Astrocyte of the hippocampus (primary cell): ENCODE data around the gene DUS4L.
A peak's percentile ranks its signal among the peaks of the same experiment; 100 is the strongest.

ENCODE experiments used
- DNase-seq: peaks from one replicate; pipeline ENCODE4 v3.0.0; 2011; ENCODE audit warnings: low read depth, low spot score

Gene DUS4L

GRCh38 chr7:107580716-107581383, 17.1 kb downstream of the DUS4L start:
- DNase-seq = no peak

GRCh38 chr7:107581387-107582013, 17.7 kb downstream of the DUS4L start:
- DNase-seq = no peak

GRCh38 chr7:107582875-107583274, 19.1 kb downstream of the DUS4L start:
- DNase-seq = no peak

GRCh38 chr7:107584716-107585115, 20.9 kb downstream of the DUS4L start:
- DNase-seq = no peak

- no peak for DNase-seq
Measured at GRCh38 chr7:107588529-107589130, 24.9 kb downstream of the DUS4L start.

GRCh38 chr7:107591421-107591820, 27.6 kb downstream of the DUS4L start:
- no peak for DNase-seq

- DNase-seq = no peak
Measured at GRCh38 chr7:107592361-107593024, 28.7 kb downstream of the DUS4L start.

- DNase-seq = no peak
Measured at GRCh38 chr7:107593025-107593410, 29.2 kb downstream of the DUS4L start.

- peak; percentile 87 for DNase-seq
Measured at GRCh38 chr7:107594961-107595737, 31.4 kb downstream of the DUS4L start.

- DNase-seq = peak; percentile 73
Measured at GRCh38 chr7:107596881-107597581, 33.3 kb downstream of the DUS4L start.

- DNase-seq = no peak
Measured at GRCh38 chr7:107597582-107597916, 33.8 kb downstream of the DUS4L start.

GRCh38 chr7:107597953-107598352, 34.2 kb downstream of the DUS4L start:
- no peak for DNase-seq

- DNase-seq = no peak
Measured at GRCh38 chr7:107599262-107599661, 35.5 kb downstream of the DUS4L start.

- no peak for DNase-seq
Measured at GRCh38 chr7:107600816-107601215, 37.0 kb downstream of the DUS4L start.

- no peak for DNase-seq
Measured at GRCh38 chr7:107605218-107605815, 41.5 kb downstream of the DUS4L start.

- no peak for DNase-seq
Measured at GRCh38 chr7:107606303-107606702, 42.5 kb downstream of the DUS4L start.

GRCh38 chr7:107609811-107610261, 46.1 kb downstream of the DUS4L start:
- no peak for DNase-seq

- no peak for DNase-seq
Measured at GRCh38 chr7:107610323-107610722, 46.6 kb downstream of the DUS4L start.

- DNase-seq = no peak
Measured at GRCh38 chr7:107613439-107613838, 49.7 kb downstream of the DUS4L start.

GRCh38 chr7:107613948-107614347, 50.2 kb downstream of the DUS4L start:
- no peak for DNase-seq

GRCh38 chr7:107614425-107614824, 50.7 kb downstream of the DUS4L start:
- DNase-seq = peak; percentile 64
